Renal cortex interstitium (tissue), 11 donors: ENCODE measurements around the gene ZSCAN25. TPM values are rescaled to one million over a fixed set of nuclear protein-coding genes. Genes with fewer than 3 reads are reported as not detected.

ENCODE experiments used
- DNase-seq, 11 donors: peaks; one replicate each; pipeline ENCODE4 v3.0.0-alpha.2; 2013; ENCODE audit warnings: low read depth in 9 of 11, low spot score in 4 of 11; ENCODE audit errors: extremely low read depth in 1 of 11
- polyA plus RNA-seq, 3 donors: library from polyadenylated mRNA; unstranded; fragments of 120-200 nt; gene quantifications; one replicate each; pipeline ENCODE4 v1.2.1, GENCODE V29; 2013; ENCODE audit not compliant: insufficient read length in 3 of 3

The ZSCAN25 gene
- polyA plus RNA-seq, 3 donors = 18.5 to 21.0 (median 19.5) TPM

DNA sequence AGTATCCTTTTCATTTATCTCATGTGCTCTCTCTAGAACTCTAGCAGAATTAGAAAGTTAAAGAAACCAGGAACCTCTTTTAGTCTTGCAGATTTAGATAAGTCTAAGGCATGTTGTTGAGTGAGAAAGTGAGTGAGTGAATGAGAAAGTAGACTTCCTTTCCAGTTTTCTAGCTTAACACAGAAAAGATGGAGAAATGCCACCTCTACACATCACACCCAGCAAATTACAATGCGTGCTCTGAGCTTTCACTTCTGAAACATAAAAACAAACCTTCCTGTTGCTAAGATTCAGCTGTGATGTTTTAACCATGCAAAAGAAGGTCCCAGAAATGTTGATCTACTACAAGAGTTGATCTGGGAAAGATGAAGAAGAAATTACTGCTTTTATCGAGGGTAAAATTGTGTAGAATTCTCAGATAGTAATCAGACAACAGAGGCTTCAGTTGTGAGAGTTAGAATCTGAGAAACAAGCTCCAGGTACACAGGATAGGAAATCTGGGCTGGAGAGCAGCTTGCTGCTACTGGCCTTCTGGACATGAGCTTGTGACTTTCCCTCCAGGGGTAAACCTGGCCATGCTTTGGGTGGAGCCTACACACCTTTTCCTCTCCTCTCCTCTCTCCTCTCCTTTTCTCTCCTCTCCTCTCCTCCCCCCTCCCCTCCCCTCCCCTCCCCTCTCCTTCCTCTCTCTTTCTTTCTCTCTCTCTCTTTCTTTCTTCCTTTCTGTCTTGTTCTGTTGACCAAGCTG is 58.4 kb downstream of the ZSCAN25 start:
- DNase-seq = no peak

DNA sequence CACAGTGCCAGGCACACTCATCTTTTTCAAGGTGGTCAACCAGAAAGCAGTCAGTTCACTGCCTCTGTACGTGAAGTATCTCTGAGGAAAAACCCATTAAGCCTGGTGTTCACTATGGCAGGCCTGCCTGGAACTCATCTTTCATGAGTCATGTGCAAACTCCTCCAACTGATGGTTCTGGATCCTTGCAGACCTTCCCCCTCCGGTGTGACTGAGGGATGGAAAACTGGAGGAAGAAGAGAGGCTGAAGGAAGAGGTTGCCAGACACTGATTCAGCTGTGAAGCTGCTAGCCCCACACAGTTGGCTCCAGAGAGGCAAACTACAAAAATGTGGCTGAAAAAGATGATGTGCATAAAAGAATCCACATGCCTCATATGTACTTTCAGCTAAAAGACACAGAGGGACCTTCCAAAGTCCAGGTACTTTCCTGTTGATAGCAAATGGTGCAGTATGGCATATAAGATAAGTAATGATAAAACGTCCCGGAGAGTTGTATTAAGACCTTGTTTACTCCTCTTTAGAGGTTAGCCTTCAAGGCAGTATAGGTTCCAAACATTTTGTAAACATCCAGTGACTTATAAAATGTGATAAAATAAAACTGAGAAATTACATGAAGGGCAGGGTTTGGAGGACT is 60.4 kb downstream of the ZSCAN25 start:
- DNase-seq = no peak

DNA sequence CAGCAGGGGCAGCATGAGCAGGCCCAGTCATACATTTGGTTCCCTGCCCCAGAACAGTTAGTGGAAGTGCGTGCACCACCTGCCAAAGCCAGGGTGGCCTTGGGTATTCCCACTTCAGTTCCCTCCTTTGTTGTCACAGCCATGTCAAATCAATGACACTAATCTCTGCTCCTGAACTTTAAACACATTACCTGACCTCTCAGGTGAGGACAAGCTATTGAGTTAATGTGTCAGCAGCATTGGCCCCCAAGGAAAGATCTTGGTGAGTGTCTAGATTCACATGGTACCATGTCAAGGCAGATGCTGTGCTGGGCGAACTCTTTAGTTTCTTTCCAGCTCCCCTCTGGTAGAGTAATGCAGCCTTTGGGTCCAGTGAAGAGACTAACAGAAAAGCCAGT is 60.9 kb downstream of the ZSCAN25 start:
- no peak for DNase-seq

DNA sequence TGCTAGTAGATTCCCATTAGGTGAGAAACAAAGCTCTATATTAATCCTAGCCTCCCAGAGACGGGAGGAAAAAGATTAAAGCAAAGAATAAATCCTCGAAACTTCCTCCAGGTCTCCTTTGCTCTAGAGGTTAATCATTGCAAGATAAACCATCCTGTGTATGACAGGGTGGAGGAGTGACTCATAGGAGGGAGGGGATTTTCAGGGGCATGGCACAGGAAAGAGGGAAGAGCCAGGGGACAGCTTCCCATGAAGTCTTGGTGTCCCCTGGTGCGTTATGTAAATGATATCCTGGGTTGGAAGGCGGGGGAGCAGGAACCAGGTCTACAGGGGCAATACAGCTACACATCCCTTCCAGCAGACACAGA is 62.3 kb downstream of the ZSCAN25 start:
- peak in 3 of 11 donors; percentile 6 to 25 (median 11) for DNase-seq

DNA sequence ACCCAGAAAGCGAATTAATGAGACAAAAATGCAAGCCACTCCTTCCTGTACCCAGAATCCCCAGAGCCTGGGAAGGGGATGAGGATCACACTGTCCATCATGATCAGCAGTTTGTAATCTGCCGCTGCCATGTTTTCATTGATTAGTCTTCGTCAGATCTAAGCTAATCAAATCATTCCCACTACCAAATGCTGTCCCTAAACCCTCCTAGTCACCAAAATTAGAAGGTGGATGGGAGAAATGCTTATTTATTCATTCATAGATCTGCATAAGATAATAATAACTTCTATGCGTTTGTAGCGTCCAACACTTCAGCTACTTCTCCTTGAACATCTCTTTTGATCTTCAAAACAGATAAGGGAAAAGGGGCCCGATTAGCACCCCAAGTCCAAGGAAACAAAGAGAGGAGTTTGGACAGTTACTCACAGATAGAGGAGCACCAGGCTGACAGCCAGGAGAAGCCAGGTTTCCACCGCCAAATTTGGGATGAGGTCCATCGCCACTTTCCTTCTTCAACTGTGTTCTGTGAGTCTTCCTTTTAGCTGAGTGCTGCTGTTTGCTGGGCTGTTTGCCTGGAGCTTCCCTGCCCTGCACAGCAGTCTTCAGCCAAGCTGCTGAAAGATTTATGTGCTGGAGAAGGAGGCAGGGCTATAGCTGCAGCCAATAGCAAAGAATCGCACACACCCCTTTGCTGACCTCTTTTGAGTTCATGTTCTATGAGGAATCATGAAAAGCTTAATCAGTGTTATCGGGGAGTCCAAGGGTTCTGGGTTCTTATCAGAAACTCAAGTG is 62.9 kb downstream of the ZSCAN25 start, which contains the start of gene CYP3A5:
CYP3A5 (minus strand) TSS at position 597 of the 792 bp plus-strand sequence; CDS start at position 497, 100 bp downstream.
- no peak for DNase-seq

Other genes with a start within 250 kb of the ZSCAN25 start
- 10 to 100 TPM; 24.2 to 44.8 (median 35.4) TPM for gene ARPC1B, start 242.2 kb upstream of the ZSCAN25 start, polyA plus RNA-seq
- gene PDAP1, start 208.3 kb upstream of the ZSCAN25 start, polyA plus RNA-seq = 100 to 1,000 TPM; 137 to 171 (median 142) TPM
- gene BUD31, start 208.0 kb upstream of the ZSCAN25 start, polyA plus RNA-seq = 100 to 1,000 TPM; 105 to 111 (median 106) TPM
- 1 to 10 TPM; 5.0 to 5.8 (median 5.6) TPM for gene PTCD1, start 178.1 kb upstream of the ZSCAN25 start, polyA plus RNA-seq
- gene CPSF4, start 178.0 kb upstream of the ZSCAN25 start, polyA plus RNA-seq = 10 to 100 TPM; 32.8 to 40.2 (median 37.6) TPM
- 100 to 1,000 TPM; 376 to 480 (median 463) TPM for gene ATP5MF, start 150.8 kb upstream of the ZSCAN25 start, polyA plus RNA-seq
- gene ZNF789, start 144.1 kb upstream of the ZSCAN25 start, polyA plus RNA-seq = 10 to 100 TPM; 23.5 to 64.6 (median 30.6) TPM
- 10 to 100 TPM; 13.8 to 20.3 (median 14.3) TPM for gene ZNF394, start 116.7 kb upstream of the ZSCAN25 start, polyA plus RNA-seq
- 10 to 100 TPM; 15.3 to 18.3 (median 15.7) TPM for gene ZKSCAN5, start 112.3 kb upstream of the ZSCAN25 start, polyA plus RNA-seq
- gene FAM200A, start 64.8 kb upstream of the ZSCAN25 start, polyA plus RNA-seq = 10 to 100 TPM; 14.5 to 17.6 (median 15.7) TPM
- 100 to 1,000 TPM in 1 of 3 donors, 10 to 100 TPM in 2; 69.9 to 106 (median 82.0) TPM for gene ZNF655, start 58.3 kb upstream of the ZSCAN25 start, polyA plus RNA-seq
- gene TMEM225B, start 18.7 kb upstream of the ZSCAN25 start, polyA plus RNA-seq = 1 to 10 TPM; 1.5 to 2.7 (median 2.0) TPM
- 1 to 10 TPM; 1.6 to 2.5 (median 2.1) TPM for gene CYP3A5, start 63.0 kb downstream of the ZSCAN25 start, polyA plus RNA-seq
- 1 to 10 TPM in 1 of 3 donors, under 1 TPM in 2; 0.30 to 1.4 (median 0.91) TPM for gene CYP3A7, start 118.2 kb downstream of the ZSCAN25 start, polyA plus RNA-seq
- gene CYP3A4, start 167.2 kb downstream of the ZSCAN25 start, polyA plus RNA-seq = under 1 TPM; 0.17 to 0.39 (median 0.27) TPM
- under 1 TPM; 0.39 to 0.53 (median 0.50) TPM for gene CYP3A43, start 211.1 kb downstream of the ZSCAN25 start, polyA plus RNA-seq